ENCODE measurements around the gene STK32B.

- TF ChIP-seq CTCF (IDR thresholded peaks at IDR 0.05) = no peak
- TF ChIP-seq POLR2A (IDR thresholded peaks at IDR 0.05) = no peak
Observed at GRCh38 chr4:5156682-5157081, 105.4 kb downstream of the STK32B start.

Measured in lower leg skin (tissue), 3 donors.